NCI-H2029 treated with DMSO at 0.1 percent for 48 hours (cell line): ENCODE data around the gene RNASE4.

Experiments
- DNase-seq: peaks from one replicate; lab custom pipeline; 2025; lab: John Stamatoyannopoulos, UW

The RNASE4 gene

DNA sequence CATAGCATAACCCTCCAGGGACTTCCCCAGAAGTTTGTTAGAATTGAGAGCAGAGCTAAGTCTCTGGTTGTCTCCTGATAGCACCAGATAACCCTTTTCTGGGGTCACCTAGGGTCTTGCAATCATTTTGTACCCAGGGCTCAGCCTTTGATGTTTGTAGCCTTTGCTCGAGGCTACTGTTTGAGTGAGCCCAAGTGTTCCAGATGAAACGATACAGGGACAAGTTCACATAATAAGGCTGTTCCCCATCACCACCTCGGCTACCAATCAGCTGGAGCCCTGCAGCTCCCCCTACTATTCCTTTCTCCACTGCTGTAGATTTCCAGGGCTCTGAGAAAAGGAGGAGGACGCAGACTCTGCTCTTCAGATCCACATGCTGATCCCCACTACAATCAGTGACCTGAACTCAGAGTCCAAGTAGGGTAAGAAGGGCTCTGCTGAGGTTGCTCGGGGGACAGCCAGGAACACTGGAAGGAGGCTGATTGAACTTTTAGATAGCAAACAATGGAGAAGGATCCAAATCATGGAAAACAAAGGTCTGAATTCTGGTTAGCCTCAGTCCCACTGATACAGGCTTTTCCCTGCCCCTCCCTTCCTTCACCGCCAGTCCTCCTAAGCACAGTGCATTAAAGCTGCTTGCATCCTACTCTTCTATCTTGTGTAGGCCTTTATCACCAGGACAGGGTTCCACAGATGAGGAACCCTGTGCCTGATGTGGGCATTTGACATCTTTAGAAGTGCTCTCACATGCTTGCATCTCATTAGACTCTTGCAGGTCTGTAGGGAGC is 61.4 kb downstream of the RNASE4 start, which contains the start of gene EDDM3A:
Gene EDDM3A (plus strand): TSS at position 317 of the 788 bp plus-strand sequence. CDS start 1,694 bp downstream, outside the sequence.
- no peak for DNase-seq

DNA sequence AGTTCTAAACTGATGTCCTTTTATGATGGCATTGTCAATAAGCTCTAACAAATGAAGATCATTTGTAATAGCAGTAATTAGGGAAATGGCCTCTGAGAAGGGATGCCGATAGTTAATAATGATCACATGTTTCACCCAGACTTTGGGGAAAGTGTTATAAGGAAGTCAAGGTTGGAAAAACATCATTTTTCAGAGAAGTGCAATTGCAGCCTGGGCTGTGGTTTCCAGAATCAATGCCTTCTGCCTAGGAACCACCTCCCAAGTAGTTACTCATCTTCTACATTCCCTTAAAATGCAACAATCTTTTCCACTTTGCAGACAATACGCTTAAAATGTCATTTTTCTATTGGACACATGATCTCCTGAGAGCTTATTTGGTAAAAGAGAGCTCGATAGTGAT is 62.2 kb downstream of the RNASE4 start:
- no peak for DNase-seq

GRCh38 chr14:20748439-20748838 is 64.1 kb downstream of the RNASE4 start:
- DNase-seq = no peak

GRCh38 chr14:20750194-20750593 is 65.8 kb downstream of the RNASE4 start:
- DNase-seq = no peak
